Endodermal cell (in vitro differentiated cells): ENCODE measurements around the gene MTM1. TPM values are rescaled to one million over a fixed set of nuclear protein-coding genes. Genes with fewer than 3 reads are reported as not detected.

Source experiments
- DNase-seq: peaks from one replicate; pipeline ENCODE4 v3.0.0-alpha.2; 2017
- H3K27ac ChIP-seq: 2 replicates; pipeline ENCODE4 v1.5.1; 2013; ENCODE audit warnings: mild to moderate bottlenecking, low read depth, low read length, moderate library complexity
- H3K27me3 ChIP-seq: 2 replicates; pipeline ENCODE4 v1.6.1; 2013; ENCODE audit warnings: mild to moderate bottlenecking, low read length, moderate library complexity; ENCODE audit not compliant: insufficient read depth, control insufficient read depth, poor library complexity, severe bottlenecking
- H3K36me3 ChIP-seq: 2 replicates; pipeline ENCODE4 v1.7.0; 2013; ENCODE audit warnings: mild to moderate bottlenecking, low read length, moderate library complexity; ENCODE audit not compliant: control insufficient read depth, insufficient read depth
- H3K4me1 ChIP-seq: one replicate; pipeline ENCODE4 v1.7.0; 2013; ENCODE audit warnings: low read length; ENCODE audit not compliant: control insufficient read depth, insufficient read depth
- H3K4me3 ChIP-seq: 2 replicates; pipeline ENCODE4 v1.5.1; 2013; ENCODE audit warnings: mild to moderate bottlenecking, low read length, moderate library complexity
- H3K9ac ChIP-seq: 2 replicates; pipeline ENCODE4 v1.6.1; 2013; ENCODE audit warnings: mild to moderate bottlenecking, low read length, moderate library complexity; ENCODE audit not compliant: poor library complexity, severe bottlenecking; ENCODE audit errors: extremely low read depth
- H3K9me3 ChIP-seq: 2 replicates; pipeline ENCODE4 v1.6.1; 2013; ENCODE audit warnings: mild to moderate bottlenecking, low read length, moderate library complexity; ENCODE audit not compliant: control insufficient read depth
- H3K27ac Mint-ChIP-seq: 2 replicates; pipeline ENCODE4 v1.8.0; 2020; ENCODE audit warnings: mixed read lengths
- H3K27me3 Mint-ChIP-seq: 2 replicates; pipeline ENCODE4 v1.8.0; 2021; ENCODE audit warnings: mild to moderate bottlenecking, mixed read lengths; ENCODE audit not compliant: insufficient read depth
- H3K36me3 Mint-ChIP-seq: 2 replicates; pipeline ENCODE4 v1.8.0; 2020; ENCODE audit warnings: low read depth, mixed read lengths
- H3K4me1 Mint-ChIP-seq: 2 replicates; pipeline ENCODE4 v1.8.0; 2020; ENCODE audit warnings: mixed read lengths
- H3K4me3 Mint-ChIP-seq: 2 replicates; pipeline ENCODE4 v1.8.0; 2020; ENCODE audit warnings: mild to moderate bottlenecking, moderate library complexity, mixed read lengths
- H3K9me3 Mint-ChIP-seq: 2 replicates; pipeline ENCODE4 v1.8.0; 2020; ENCODE audit warnings: mild to moderate bottlenecking, mixed read lengths
- WGBS, 2 experiments: methylation state at CpG; one replicate each; pipeline versions ENCODE4 v1.1.5 to v1.1.7; 2013; ENCODE audit warnings: missing lambda C conversion rate in 2 of 2, mixed read lengths in 1 of 2; ENCODE audit not compliant: insufficient coverage in 1 of 2, insufficient read length in 1 of 2; 5-methylcytosine and 5-hydroxymethylcytosine counted together
- total RNA-seq, 2 donors: library from RNA; stranded (reverse); fragmentation: NEBNext Ultra II Directional in 1 of 2; extraction: Animal tissue kit (Norgen Biotek cat#: 25700) in 1 of 2; gene quantifications; 2 replicates in 1 of 2; 3 replicates in 1 of 2; pipeline ENCODE4 v1.2.1, GENCODE V29; 2021
- TF ChIP-seq, protein P1 (sequence below): fragments of 200-600 bp; sonication (generic); conservative IDR thresholded peaks from 2 replicates; pipeline ENCODE4 v1.5.0; 2021; ENCODE audit warnings: antibody characterized with exemption, mild to moderate bottlenecking

Gene MTM1
- total RNA-seq, 2 donors from 2014 or later, result 5.9 to 9.8 TPM

DNA sequence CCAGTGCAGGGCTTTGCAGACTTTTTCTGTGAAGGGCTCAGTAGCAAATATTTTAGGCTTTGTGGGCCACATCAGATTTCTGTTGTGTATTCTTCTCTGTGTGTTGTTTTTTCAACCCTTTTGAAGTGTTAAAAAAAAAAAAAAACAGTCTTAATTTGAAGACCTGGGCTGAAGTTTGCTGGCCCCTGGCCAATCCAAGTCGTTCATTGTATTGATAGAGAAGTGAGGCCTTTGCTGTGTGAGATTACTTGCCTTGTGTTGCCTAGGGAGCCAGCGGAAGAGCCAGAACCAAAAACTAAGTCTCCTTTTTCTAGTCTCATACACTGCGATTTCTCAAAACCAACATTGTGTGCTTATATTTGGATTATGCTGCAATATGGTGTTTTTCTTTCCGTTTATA lies 46.9 kb downstream of the MTM1 start:
- no peak overlapping the region for H3K27ac ChIP-seq
- H3K27me3 ChIP-seq, result no peaks in the 10 kb centered on the region
- H3K9me3 ChIP-seq, result no peaks in the 10 kb centered on the region
- Mint-ChIP-seq H3K4me3 (no peak overlapping the region), H3K27me3 (no peaks in the 10 kb centered on the region), H3K36me3 (peaks cover 5% of the 10 kb centered on the region), H3K9me3 (peaks cover 32% of the 10 kb centered on the region), H3K27ac (no peak overlapping the region), H3K4me1 (no peaks in the 10 kb centered on the region)
- no peaks in the 10 kb centered on the region for H3K4me1 ChIP-seq
- H3K4me3 ChIP-seq, result no peak overlapping the region
- TF ChIP-seq, protein P1, sequence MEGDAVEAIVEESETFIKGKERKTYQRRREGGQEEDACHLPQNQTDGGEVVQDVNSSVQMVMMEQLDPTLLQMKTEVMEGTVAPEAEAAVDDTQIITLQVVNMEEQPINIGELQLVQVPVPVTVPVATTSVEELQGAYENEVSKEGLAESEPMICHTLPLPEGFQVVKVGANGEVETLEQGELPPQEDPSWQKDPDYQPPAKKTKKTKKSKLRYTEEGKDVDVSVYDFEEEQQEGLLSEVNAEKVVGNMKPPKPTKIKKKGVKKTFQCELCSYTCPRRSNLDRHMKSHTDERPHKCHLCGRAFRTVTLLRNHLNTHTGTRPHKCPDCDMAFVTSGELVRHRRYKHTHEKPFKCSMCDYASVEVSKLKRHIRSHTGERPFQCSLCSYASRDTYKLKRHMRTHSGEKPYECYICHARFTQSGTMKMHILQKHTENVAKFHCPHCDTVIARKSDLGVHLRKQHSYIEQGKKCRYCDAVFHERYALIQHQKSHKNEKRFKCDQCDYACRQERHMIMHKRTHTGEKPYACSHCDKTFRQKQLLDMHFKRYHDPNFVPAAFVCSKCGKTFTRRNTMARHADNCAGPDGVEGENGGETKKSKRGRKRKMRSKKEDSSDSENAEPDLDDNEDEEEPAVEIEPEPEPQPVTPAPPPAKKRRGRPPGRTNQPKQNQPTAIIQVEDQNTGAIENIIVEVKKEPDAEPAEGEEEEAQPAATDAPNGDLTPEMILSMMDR, result no peak
- DNase-seq, result no peak
- H3K9ac ChIP-seq, result no peak overlapping the region
- WGBS, 2 experiments, result 100% methylated on average over 1 of the region's 4 CpGs; no CpG with 5 or more reads in 1 of the 2 experiments
- no peaks in the 10 kb centered on the region for H3K36me3 ChIP-seq

DNA sequence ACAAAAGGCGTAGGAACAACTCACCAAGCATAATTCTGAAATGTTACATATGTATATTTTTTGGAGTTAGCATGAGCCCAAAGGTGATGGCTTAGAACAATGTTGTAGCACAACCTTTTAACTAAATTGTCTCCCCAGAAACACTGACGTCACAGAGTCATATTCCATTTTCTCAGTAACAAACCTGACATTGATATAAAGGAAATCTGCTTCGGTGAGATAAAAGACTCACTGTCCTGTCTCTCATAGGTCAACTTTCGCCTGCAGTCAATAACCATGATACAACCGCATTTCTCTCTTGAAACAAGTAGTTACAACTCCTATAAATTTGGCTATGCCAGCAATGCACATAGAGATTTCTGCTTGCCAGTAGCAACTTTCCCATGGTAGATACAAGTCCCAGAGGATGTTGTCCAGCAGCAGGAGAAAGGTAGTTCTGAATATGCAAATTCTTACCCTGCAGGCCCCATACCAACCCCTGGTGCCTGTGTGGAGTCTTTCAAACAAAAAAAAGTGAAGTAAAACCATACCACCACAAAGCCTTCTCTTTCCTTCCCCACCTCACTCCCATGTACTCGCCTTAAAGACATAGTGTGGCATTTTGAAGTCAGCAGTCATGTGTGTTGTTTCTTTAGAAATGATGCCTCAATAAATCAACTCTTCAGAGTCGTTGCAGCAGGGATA lies 47.9 kb downstream of the MTM1 start:
- H3K9me3 Mint-ChIP-seq, result peaks cover 30% of the 10 kb centered on the region
- peaks cover 5% of the 10 kb centered on the region for H3K36me3 Mint-ChIP-seq
- TF ChIP-seq, protein P1, result no peak
- Histone ChIP-seq H3K27me3 (no peaks in the 10 kb centered on the region), H3K36me3 (no peaks in the 10 kb centered on the region), H3K4me1 (no peaks in the 10 kb centered on the region), H3K9ac (no peak overlapping the region), H3K9me3 (no peaks in the 10 kb centered on the region), H3K4me3 (no peak overlapping the region), H3K27ac (no peak overlapping the region)
- WGBS, 2 experiments, result 86 to 100% methylated on average over 1 to 5 of the region's 7 CpGs
- H3K4me1 Mint-ChIP-seq, result no peaks in the 10 kb centered on the region
- DNase-seq, result no peak
- no peaks in the 10 kb centered on the region for H3K27me3 Mint-ChIP-seq
- no peak overlapping the region for H3K4me3 Mint-ChIP-seq
- no peak overlapping the region for H3K27ac Mint-ChIP-seq

DNA sequence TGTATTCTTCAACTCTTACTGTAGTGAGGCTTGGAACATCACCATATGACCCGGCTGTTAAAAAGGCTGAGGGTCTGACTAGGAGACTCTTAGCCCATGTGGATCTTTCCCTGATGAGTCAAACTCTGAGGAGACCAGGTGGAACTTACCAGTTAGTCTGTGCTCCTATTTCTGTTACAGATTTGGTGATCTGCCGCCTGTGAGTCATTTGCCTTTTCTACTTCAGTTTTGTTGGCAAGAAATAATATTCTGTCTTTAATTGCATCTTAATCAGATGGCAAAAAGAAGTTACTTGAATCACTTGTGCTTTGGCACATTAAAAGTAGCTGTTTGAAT lies 48.4 kb downstream of the MTM1 start:
- DNase-seq, result no peak
- H3K27me3 Mint-ChIP-seq, result no peaks in the 10 kb centered on the region
- Histone ChIP-seq H3K4me3 (no peak overlapping the region), H3K9ac (no peak overlapping the region), H3K36me3 (no peaks in the 10 kb centered on the region), H3K4me1 (no peaks in the 10 kb centered on the region), H3K9me3 (no peaks in the 10 kb centered on the region), H3K27ac (no peak overlapping the region), H3K27me3 (no peaks in the 10 kb centered on the region)
- H3K27ac Mint-ChIP-seq, result no peak overlapping the region
- peaks cover 29% of the 10 kb centered on the region for H3K9me3 Mint-ChIP-seq
- TF ChIP-seq, protein P1, result no peak
- peaks cover 5% of the 10 kb centered on the region for H3K36me3 Mint-ChIP-seq
- 75 to 90% methylated on average over 1 to 2 of the region's 2 CpGs for WGBS, 2 experiments
- no peak overlapping the region for H3K4me3 Mint-ChIP-seq
- H3K4me1 Mint-ChIP-seq, result no peaks in the 10 kb centered on the region
